Keratinocyte (primary cell): ENCODE data around the gene ADAD2.

Source experiments
- EZH2 ChIP-seq: IDR thresholded peaks from one replicate; pipeline ENCODE4 v1.6.1; 2012; ENCODE audit warnings: inconsistent platforms, mild to moderate bottlenecking, low read length, moderate library complexity
- TF ChIP-seq, protein P1 (sequence below), 3 experiments: IDR thresholded peaks in 1 of 3; conservative IDR thresholded peaks in 1 of 3; optimal IDR thresholded peaks in 1 of 3; 2 replicates in 2 of 3; 3 replicates in 1 of 3; pipeline versions ENCODE3 to v1.5.1; 2011; ENCODE audit warnings: low read length in 3 of 3, mild to moderate bottlenecking in 3 of 3, moderate library complexity in 2 of 3, control low read depth in 1 of 3, inconsistent platforms in 1 of 3; ENCODE audit not compliant: insufficient read depth in 2 of 3; ENCODE audit errors: extremely low read depth in 1 of 3

- TF ChIP-seq, protein P1, sequence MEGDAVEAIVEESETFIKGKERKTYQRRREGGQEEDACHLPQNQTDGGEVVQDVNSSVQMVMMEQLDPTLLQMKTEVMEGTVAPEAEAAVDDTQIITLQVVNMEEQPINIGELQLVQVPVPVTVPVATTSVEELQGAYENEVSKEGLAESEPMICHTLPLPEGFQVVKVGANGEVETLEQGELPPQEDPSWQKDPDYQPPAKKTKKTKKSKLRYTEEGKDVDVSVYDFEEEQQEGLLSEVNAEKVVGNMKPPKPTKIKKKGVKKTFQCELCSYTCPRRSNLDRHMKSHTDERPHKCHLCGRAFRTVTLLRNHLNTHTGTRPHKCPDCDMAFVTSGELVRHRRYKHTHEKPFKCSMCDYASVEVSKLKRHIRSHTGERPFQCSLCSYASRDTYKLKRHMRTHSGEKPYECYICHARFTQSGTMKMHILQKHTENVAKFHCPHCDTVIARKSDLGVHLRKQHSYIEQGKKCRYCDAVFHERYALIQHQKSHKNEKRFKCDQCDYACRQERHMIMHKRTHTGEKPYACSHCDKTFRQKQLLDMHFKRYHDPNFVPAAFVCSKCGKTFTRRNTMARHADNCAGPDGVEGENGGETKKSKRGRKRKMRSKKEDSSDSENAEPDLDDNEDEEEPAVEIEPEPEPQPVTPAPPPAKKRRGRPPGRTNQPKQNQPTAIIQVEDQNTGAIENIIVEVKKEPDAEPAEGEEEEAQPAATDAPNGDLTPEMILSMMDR (optimal IDR thresholded peaks at IDR 0.05 in 1 of 3, IDR thresholded peaks at IDR 0.05 in 1 of 3, conservative IDR thresholded peaks at IDR 0.05 in 1 of 3; ENCODE audit: extremely low read depth in 1 of 3, insufficient read depth in 2 of 3, low read length in 3 of 3): no peak
- no peak for TF ChIP-seq EZH2
These were observed 4.5 kb downstream of the ADAD2 start for GRCh38 chr16:84195201-84196093.
